GM23248 (cell line): ENCODE data around the gene TRDN. TPM values are rescaled to one million over a fixed set of nuclear protein-coding genes. Genes with fewer than 3 reads are reported as not detected.

Experiments used
- DNase-seq: peaks from one replicate; pipeline ENCODE4 v3.0.0-alpha.2; 2015
- H2AFZ ChIP-seq: fragments of 200-600 bp; sonication (generic); 2 replicates; pipeline ENCODE4 v1.6.1; 2016; ENCODE audit warnings: antibody characterized with exemption
- H3F3A ChIP-seq: fragments of 200-600 bp; sonication (generic); 2 replicates; pipeline ENCODE4 v1.6.1; 2016; ENCODE audit warnings: mild to moderate bottlenecking, antibody characterized with exemption, mixed run types; ENCODE audit not compliant: insufficient read depth
- H3K27ac ChIP-seq: fragments of 200-600 bp; sonication (generic); 2 replicates; pipeline ENCODE4 v1.5.1; 2016; ENCODE audit warnings: mild to moderate bottlenecking
- H3K27me3 ChIP-seq: fragments of 200-600 bp; sonication (generic); replicated peaks from 2 replicates; pipeline ENCODE4 v1.6.1; 2016; ENCODE audit warnings: mild to moderate bottlenecking; ENCODE audit not compliant: insufficient read depth
- H3K36me3 ChIP-seq: fragments of 200-600 bp; sonication (generic); 2 replicates; pipeline ENCODE4 v1.6.1; 2016; ENCODE audit warnings: low read depth, mild to moderate bottlenecking
- H3K4me1 ChIP-seq: fragments of 200-600 bp; sonication (generic); 2 replicates; pipeline ENCODE4 v1.6.1; 2016; ENCODE audit warnings: mild to moderate bottlenecking; ENCODE audit not compliant: insufficient read depth
- H3K4me2 ChIP-seq: fragments of 200-600 bp; sonication (generic); one replicate; pipeline ENCODE4 v1.6.1; 2016; ENCODE audit warnings: mild to moderate bottlenecking; ENCODE audit not compliant: unreplicated experiment
- H3K4me3 ChIP-seq: fragments of 200-600 bp; sonication (generic); 2 replicates; pipeline ENCODE4 v1.5.1; 2016; ENCODE audit warnings: mild to moderate bottlenecking
- H3K79me2 ChIP-seq: fragments of 200-600 bp; sonication (generic); 2 replicates; pipeline ENCODE4 v1.6.1; 2016; ENCODE audit warnings: mild to moderate bottlenecking; ENCODE audit not compliant: insufficient read depth
- H3K9ac ChIP-seq: fragments of 200-600 bp; sonication (generic); 2 replicates; pipeline ENCODE4 v1.6.1; 2016; ENCODE audit warnings: mild to moderate bottlenecking
- H3K9me2 ChIP-seq: fragments of 200-600 bp; sonication (generic); 2 replicates; pipeline ENCODE4 v1.6.1; 2016; ENCODE audit warnings: mixed run types, mild to moderate bottlenecking, moderate library complexity; ENCODE audit not compliant: insufficient read depth
- H3K9me3 ChIP-seq: fragments of 200-600 bp; sonication (generic); one replicate; pipeline ENCODE4 v1.6.1; 2017; ENCODE audit warnings: low read depth
- H4K20me1 ChIP-seq: fragments of 200-600 bp; sonication (generic); 2 replicates; pipeline ENCODE4 v1.6.0; 2016; ENCODE audit not compliant: insufficient read depth
- EZH2 ChIP-seq: fragments of 200-600 bp; sonication (generic); IDR thresholded peaks from 2 replicates; pipeline ENCODE4 v1.6.1; 2018; ENCODE audit warnings: antibody characterized with exemption, mild to moderate bottlenecking; ENCODE audit not compliant: insufficient read depth, poor library complexity, severe bottlenecking
- EZH2phosphoT487 ChIP-seq: fragments of 200-600 bp; sonication (generic); IDR thresholded peaks from 2 replicates; pipeline ENCODE4 v1.6.1; 2018; ENCODE audit warnings: antibody characterized with exemption, moderate library complexity, mild to moderate bottlenecking, low read depth; ENCODE audit not compliant: insufficient read depth
- WGBS, 2 experiments: methylation state at CpG; one replicate each; pipeline ENCODE4 v1.1.6; 2015 to 2017; ENCODE audit warnings: low lambda C conversion rate in 2 of 2, low coverage in 1 of 2; ENCODE audit errors: missing lambda C conversion rate in 2 of 2; 5-methylcytosine and 5-hydroxymethylcytosine counted together
- in situ Hi-C: fragments of 300-500 bp; cut with MboI; formaldehyde crosslinking; loops from 2 replicates; pipeline ENCODE4 v1.15.0; 2020
- polyA plus RNA-seq: library from polyadenylated mRNA; unstranded; fragments of >200 nt; fragmentation: Nextera tagmentation; extraction: Ambion mirVana; gene quantifications from 2 replicates; pipeline ENCODE4 v1.2.1, GENCODE V29; 2016
- total RNA-seq: library from RNA; depleted of rRNA; stranded (reverse); fragments of >200 nt; shearing (Covaris generic); gene quantifications from 2 replicates; pipeline ENCODE4 v1.2.3, GENCODE V29; 2014

TRDN gene
- total and polyA plus RNA-seq, 2 experiments from 2014 or later: not detected

GRCh38 chr6:123551939-123552707, 84.6 kb downstream of the TRDN start:
- Histone ChIP-seq H3K79me2 (no peaks in the 10 kb centered on the region), H3K9me3 (no peaks in the 10 kb centered on the region), H3K4me2 (no peak overlapping the region), H3K4me1 (no peaks in the 10 kb centered on the region), H3K36me3 (no peaks in the 10 kb centered on the region), H4K20me1 (no peaks in the 10 kb centered on the region), H3K27me3 (peaks cover 3% of the 10 kb centered on the region; the same call in 1 of the 2 replicates), H3K9me2 (no peaks in the 10 kb centered on the region), H2AFZ (no peak overlapping the region), H3K27ac (no peak overlapping the region), H3K9ac (no peak overlapping the region), H3F3A (no peaks in the 10 kb centered on the region), H3K4me3 (no peak overlapping the region)
- in situ Hi-C loops: no loop called here
- no peak for DNase-seq
- WGBS, 2 experiments: 20 to 28% methylated on average over 4 of the region's 4 CpGs
- TF ChIP-seq EZH2 (no peak), EZH2phosphoT487 (no peak)

- Histone ChIP-seq H3F3A (no peaks in the 10 kb centered on the region), H3K27ac (no peak overlapping the region), H3K79me2 (no peaks in the 10 kb centered on the region), H3K4me3 (no peak overlapping the region), H3K9me3 (no peaks in the 10 kb centered on the region), H4K20me1 (no peaks in the 10 kb centered on the region), H2AFZ (no peak overlapping the region), H3K27me3 (peaks cover 3% of the 10 kb centered on the region; the same call in 1 of the 2 replicates), H3K9ac (no peak overlapping the region), H3K36me3 (no peaks in the 10 kb centered on the region), H3K4me2 (no peak overlapping the region), H3K4me1 (no peaks in the 10 kb centered on the region), H3K9me2 (no peaks in the 10 kb centered on the region)
- DNase-seq: no peak
- no peak for TF ChIP-seq EZH2phosphoT487
- no peak for TF ChIP-seq EZH2
- in situ Hi-C loops: no loop called here
- 45 to 46% methylated on average over 2 of the region's 2 CpGs for WGBS, 2 experiments
Observed at GRCh38 chr6:123550052-123550617, 86.6 kb downstream of the TRDN start.

GRCh38 chr6:123549476-123549875, 87.3 kb downstream of the TRDN start:
- no peak for DNase-seq
- Histone ChIP-seq H2AFZ (no peak overlapping the region), H3K9ac (no peak overlapping the region), H3K27me3 (peaks cover 3% of the 10 kb centered on the region; the same call in 1 of the 2 replicates), H3K79me2 (no peaks in the 10 kb centered on the region), H3K4me1 (no peaks in the 10 kb centered on the region), H3K9me2 (no peaks in the 10 kb centered on the region), H3F3A (no peaks in the 10 kb centered on the region), H4K20me1 (no peaks in the 10 kb centered on the region), H3K9me3 (no peaks in the 10 kb centered on the region), H3K4me3 (no peak overlapping the region), H3K4me2 (no peak overlapping the region), H3K36me3 (no peaks in the 10 kb centered on the region), H3K27ac (no peak overlapping the region)
- TF ChIP-seq EZH2phosphoT487 (no peak), EZH2 (no peak)
- in situ Hi-C loops: no loop called here

- no peak for DNase-seq
- in situ Hi-C loops: no loop called here
- Histone ChIP-seq H3K9me2 (no peaks in the 10 kb centered on the region), H3K9ac (no peak overlapping the region), H3K4me1 (no peaks in the 10 kb centered on the region), H3K9me3 (no peaks in the 10 kb centered on the region), H3K27ac (no peak overlapping the region), H3K4me2 (no peak overlapping the region), H3K27me3 (peaks cover 3% of the 10 kb centered on the region; the same call in 1 of the 2 replicates), H3K4me3 (no peak overlapping the region), H4K20me1 (no peaks in the 10 kb centered on the region), H3K36me3 (no peaks in the 10 kb centered on the region), H3K79me2 (no peaks in the 10 kb centered on the region), H2AFZ (no peak overlapping the region), H3F3A (no peaks in the 10 kb centered on the region)
- no peak for TF ChIP-seq EZH2phosphoT487
- TF ChIP-seq EZH2: no peak
Observed at GRCh38 chr6:123547216-123547978, 89.4 kb downstream of the TRDN start.
